Measurements from ENCODE around the gene P4HA2. TPM values are rescaled to one million over a fixed set of nuclear protein-coding genes. Genes with fewer than 3 reads are reported as not detected.
A peak's percentile ranks its signal among the peaks of the same experiment; 100 is the strongest.

P4HA2 gene
- total and polyA plus RNA-seq, 10 donors: 2.7 to 38.1 (median 12.9) TPM

DNA sequence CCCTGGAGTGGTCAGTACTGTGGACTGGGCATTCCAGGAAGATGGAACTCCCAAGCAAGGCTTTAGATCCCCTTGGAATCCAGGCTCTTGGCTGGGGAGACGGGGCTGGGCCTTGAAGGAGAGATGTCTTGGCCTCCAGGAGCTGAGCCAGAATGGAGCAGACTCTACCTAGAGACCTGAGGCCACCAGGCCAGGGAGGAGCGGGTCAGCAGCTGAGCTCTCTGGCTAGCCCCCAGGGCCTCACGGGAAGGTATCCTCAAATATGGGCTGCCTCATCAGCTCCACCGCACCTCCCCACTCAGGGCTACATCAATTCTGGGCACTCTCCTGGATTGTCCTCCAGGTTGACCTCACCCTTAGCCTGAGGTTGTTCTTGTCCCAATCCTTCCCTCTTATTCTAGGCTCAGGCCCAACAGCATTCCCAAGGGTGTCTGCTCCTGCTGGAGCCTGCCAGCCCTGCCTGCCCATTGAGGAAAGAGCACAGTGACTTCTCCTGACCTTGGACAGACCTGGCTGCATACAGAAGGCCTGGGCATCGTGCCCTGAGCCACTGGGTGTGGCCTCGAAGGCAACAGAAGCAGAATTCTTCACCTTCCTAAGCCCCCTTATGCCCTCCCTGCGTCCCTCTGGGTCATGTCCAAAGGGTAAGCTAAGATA is 26.8 kb upstream of the P4HA2 start:
- TF ChIP-seq POLR2A (IDR thresholded peaks at IDR 0.05) (no peak), POLR2AphosphoS5 (IDR thresholded peaks at IDR 0.05) (no peak)
- TF ChIP-seq, protein P1, sequence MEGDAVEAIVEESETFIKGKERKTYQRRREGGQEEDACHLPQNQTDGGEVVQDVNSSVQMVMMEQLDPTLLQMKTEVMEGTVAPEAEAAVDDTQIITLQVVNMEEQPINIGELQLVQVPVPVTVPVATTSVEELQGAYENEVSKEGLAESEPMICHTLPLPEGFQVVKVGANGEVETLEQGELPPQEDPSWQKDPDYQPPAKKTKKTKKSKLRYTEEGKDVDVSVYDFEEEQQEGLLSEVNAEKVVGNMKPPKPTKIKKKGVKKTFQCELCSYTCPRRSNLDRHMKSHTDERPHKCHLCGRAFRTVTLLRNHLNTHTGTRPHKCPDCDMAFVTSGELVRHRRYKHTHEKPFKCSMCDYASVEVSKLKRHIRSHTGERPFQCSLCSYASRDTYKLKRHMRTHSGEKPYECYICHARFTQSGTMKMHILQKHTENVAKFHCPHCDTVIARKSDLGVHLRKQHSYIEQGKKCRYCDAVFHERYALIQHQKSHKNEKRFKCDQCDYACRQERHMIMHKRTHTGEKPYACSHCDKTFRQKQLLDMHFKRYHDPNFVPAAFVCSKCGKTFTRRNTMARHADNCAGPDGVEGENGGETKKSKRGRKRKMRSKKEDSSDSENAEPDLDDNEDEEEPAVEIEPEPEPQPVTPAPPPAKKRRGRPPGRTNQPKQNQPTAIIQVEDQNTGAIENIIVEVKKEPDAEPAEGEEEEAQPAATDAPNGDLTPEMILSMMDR (IDR thresholded peaks at IDR 0.05 in 8 of 11, conservative IDR thresholded peaks at IDR 0.05 in 3 of 11): no peak
- H3K4me1 ChIP-seq: peaks cover 0 to 15% (median 8%) of the 10 kb centered on the region in 6 donors
- 52 to 91% (median 74%) methylated on average over 4 to 7 of the region's 7 CpGs for WGBS, 5 donors
- intact Hi-C loops (cut with DNase I; ENCODE audit: low total_unique reads): no loop called here
- H3K27me3 ChIP-seq (replicated peaks in 1 of 7): peaks cover 0 to 26% (median 14%) of the 10 kb centered on the region in 7 donors
- H3K27ac ChIP-seq: no peak overlapping the region
- DNase-seq: peak; percentile 43
- no peaks in the 10 kb centered on the region for H3K9me3 ChIP-seq
- H3K36me3 ChIP-seq: no peaks in the 10 kb centered on the region
- no peak overlapping the region for H3K4me3 ChIP-seq

DNA sequence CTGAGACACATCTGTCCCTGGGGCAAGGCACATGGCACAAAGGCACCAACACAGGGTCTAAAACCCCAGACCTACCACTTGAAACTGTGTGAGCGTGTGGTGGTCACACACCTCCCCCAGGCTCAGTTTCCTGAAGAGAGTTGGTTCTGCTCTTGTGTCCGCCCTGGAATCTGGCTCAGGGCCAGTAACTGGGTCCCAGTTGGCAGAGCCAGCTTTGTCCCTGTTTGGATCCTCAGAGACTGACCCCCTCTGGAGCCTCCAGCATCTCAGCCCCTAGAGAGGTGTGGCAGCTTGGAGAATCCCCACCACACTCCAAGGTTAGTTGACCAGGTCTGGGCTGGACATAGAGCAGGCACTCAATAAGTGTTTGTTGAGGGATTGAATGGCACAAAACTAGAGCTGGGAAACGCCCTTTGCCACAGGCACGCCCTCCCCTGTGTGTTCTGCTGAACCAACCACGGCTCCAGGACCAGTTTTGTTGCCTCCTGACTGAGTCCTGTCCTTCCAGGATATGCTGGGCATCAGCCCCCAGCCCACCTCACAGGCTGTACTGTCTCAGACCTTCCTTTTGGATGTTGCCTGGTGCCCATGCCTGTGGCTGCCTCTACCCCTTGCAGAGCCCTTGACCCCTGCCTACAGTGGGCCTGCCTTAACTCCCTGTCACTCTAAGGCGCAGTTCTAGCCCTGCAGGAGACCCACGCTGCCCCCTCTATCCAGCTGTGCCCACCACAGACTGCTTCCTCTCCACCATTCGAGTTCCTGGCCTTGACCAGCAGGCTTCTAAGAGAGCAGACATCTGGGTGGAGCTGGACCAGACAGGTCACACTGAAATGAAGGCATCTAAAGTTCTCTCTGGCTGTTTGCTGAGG is 26.0 kb upstream of the P4HA2 start:
- no peak overlapping the region for H3K4me3 ChIP-seq
- WGBS, 5 donors: 72 to 89% (median 78%) methylated on average over 5 to 8 of the region's 8 CpGs
- no peaks in the 10 kb centered on the region for H3K36me3 ChIP-seq
- H3K9me3 ChIP-seq: no peaks in the 10 kb centered on the region
- TF ChIP-seq POLR2AphosphoS5 (IDR thresholded peaks at IDR 0.05): no peak
- TF ChIP-seq, protein P1 (IDR thresholded peaks at IDR 0.05 in 8 of 11, conservative IDR thresholded peaks at IDR 0.05 in 3 of 11): no peak
- no peak for TF ChIP-seq POLR2A (IDR thresholded peaks at IDR 0.05)
- no peak overlapping the region for H3K27ac ChIP-seq
- peaks cover 0 to 15% (median 8%) of the 10 kb centered on the region in 6 donors for H3K4me1 ChIP-seq
- peak; percentile 36 for DNase-seq
- intact Hi-C loops (cut with DNase I; ENCODE audit: low total_unique reads): no loop called here
- peaks cover 0 to 25% (median 14%) of the 10 kb centered on the region in 7 donors for H3K27me3 ChIP-seq (replicated peaks in 1 of 7)

DNA sequence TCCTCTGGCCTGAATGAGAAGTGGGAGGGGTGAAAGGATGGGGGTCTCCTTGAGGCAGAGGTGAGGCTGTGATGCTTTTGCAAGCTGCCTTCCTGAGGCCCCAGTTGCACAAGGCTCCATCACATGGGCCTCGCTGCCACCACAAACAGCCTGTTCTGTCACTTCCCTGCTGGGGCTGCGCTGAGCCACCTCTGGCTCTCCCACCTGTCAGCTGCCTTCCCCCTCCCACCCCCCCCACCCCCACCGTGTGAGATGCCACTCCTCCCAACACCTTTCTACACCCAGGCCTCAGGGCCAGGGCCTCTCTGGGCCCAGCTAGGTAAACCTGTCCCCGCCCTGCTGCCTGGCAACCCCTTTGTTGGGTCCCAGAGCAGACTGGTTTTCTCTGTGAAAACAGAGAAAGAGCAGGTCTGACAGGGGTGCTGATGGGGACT is 25.4 kb upstream of the P4HA2 start:
- Histone ChIP-seq H3K36me3 (no peaks in the 10 kb centered on the region), H3K27me3 (replicated peaks in 1 of 7) (peaks cover 0 to 18% (median 13%) of the 10 kb centered on the region in 7 donors), H3K27ac (no peak overlapping the region), H3K4me3 (no peak overlapping the region), H3K4me1 (peaks cover 0 to 12% (median 7%) of the 10 kb centered on the region in 6 donors), H3K9me3 (peaks cover 0 to 3% (median 0%) of the 10 kb centered on the region in 8 donors)
- TF ChIP-seq POLR2A (IDR thresholded peaks at IDR 0.05) (no peak), POLR2AphosphoS5 (IDR thresholded peaks at IDR 0.05) (no peak)
- TF ChIP-seq, protein P1 (IDR thresholded peaks at IDR 0.05 in 8 of 11, conservative IDR thresholded peaks at IDR 0.05 in 3 of 11): no peak
- intact Hi-C loops (cut with DNase I; ENCODE audit: low total_unique reads): no loop called here
- 46 to 59% (median 55%) methylated on average over 3 to 4 of the region's 4 CpGs for WGBS, 5 donors
- DNase-seq: peak; percentile 56
